ENCODE data around the gene CDH4.
A peak's percentile ranks its signal among the peaks of the same experiment; 100 is the strongest.
"Not testable (repeated sequence)": the region's sequence is repeated elsewhere in the genome, so short reads cannot be mapped to it uniquely, and the experiment has no call there.

Gene CDH4

DNA sequence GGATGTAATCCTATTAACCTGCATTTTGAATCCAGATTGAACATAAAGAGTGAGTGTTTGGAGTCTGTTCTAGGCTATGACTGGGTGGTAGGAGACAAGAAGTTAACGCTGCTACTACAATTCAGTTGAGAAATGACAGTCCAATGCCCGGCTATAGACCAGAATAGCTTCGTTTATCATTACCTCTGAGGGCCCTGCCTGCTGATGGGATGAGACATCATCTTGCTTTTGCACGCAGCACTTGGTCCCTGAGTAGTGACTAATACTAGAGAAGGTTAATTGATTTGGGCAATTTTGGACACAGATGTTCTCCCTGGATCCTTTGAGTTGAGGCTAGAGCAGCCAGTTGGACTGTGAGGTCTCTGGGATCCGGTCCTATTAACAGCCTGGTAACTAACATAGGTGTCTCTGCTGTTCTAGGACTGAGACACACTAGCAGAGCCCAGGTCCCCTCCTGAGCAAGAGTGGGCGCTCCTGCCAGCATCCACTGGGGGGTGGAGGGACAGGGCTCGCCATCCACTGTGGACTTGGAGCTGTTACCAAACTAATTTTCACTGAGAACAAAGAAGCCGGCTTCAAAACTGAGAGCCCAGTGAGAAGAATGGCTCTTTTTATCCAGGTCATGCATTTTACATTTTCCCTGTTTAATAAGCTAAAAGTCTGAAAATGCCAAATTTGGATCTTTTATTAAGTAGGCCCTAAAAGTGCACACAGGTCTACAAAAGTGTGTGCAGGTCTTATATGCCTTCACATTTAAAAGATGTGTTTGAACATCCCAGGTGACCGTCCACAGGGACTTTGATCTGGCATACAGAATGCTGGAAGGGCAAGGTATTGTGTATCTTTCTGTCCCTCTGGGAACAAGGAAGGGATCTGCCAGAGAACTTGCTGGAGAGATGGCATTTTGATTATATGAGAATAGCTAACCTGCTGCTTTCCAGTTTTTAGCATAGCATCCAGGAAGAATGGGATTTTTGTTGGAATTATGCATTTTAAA lies 212.5 kb downstream of the CDH4 start:
- DNase-seq: no peak

DNA sequence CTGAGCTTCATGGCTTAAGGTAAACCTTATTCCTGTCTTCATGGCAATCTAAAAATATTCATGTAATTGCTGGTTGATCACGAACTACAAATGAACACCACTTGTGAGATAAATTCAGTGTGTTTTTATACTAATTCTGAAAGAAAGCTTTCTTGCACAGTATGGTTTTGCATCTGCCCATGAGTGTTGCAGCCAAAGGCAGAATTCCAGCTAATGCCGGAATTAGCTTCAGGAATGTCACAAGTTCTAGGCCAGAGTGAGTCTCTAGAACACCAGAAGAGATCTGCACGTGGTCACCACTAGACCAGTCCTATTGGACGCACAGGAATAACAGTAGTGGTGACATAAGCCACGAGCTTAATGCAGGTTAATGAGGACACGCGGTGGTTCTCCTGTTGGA lies 223.7 kb downstream of the CDH4 start:
- no peak for DNase-seq

DNA sequence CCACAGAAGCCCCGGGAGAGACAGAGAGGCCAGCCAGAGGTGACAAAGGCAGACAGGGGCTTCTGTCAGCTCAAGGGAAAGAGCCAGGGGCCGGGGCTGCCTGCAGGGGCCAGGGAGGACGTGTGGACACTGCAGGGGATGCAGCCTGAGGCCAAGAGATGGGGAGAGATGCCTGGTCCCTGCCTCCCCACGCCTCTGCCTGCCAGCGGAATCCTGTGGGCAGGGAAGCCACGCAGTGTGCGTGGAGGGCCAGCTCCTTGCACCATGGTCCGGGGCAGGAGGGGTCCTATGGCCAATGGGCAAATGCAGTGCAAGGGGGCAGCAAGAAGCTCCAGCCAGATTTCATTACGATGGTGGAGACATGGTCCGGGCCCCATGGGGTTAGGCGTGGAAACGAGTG lies 224.9 kb downstream of the CDH4 start:
- no peak for DNase-seq

DNA sequence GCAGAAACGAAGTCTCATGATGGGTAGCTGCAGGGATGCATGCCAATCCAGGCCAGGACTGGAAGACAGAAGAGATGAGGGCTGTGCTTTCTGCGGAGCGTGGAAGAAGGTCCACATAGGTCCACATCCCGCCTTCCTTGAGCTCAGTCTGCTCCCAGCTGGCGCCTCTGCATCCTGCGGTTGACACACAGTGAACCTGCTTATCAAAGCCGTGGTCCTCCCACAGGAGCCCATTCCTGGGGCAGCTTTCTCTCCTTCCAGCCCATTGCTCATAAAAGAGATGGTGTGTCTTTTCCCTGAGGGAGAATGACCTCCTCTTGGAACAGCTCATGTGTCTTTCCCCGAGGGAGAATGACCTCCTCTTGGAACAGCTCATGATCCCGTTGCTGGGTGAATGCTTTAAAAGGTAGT lies 225.4 kb downstream of the CDH4 start:
- no peak for DNase-seq

DNA sequence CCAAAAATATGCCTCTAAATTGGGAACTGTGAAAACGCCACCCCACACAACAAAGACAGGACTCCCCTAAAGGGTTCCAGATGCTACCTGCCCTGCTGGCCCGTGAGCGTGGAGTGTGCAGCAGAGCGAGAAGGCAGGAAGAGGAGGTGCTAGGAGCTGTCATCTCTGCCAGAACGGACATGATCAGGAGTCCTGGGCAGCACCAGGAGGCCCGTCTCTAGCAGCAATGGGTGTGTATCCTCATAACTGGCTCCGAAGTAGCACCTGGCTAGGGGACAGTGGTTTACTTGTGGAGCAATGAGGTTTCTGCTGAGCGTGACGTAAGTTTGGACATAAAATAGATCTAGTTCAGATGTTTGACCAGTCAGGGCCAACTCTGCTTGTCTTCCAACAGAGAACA lies 226.0 kb downstream of the CDH4 start:
- no peak for DNase-seq

DNA sequence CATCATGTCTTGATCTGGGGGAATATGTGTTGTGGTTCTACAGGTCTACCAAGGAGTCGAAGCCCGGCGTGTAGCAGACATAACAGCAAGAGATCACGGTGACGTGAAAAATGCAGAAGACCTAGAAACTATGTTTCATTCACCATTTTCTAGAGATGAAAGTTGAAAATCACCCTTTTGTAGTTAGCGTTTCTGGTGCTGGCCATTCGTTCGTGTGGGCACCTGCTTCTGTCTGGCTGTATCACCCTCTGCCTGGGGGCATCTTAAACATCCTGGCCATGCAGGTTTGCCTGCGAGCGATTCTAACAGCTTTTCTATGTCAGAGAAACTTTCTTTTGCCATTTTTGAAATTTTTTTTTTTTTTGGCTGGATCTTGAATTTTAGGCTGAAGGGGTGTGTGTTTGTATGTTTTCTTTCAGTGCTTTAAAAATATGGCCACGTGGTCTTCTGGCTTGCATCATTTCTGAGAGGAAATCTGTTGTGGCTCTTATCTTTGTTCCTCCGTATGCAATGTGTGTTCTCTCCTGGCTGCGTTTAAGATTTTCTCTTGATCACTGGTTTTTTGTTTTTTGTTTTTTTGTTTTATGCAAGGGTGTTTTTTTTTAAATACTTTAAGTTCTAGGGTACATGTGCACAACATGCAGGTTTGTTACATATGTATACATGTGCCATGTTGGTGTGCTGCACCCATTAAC lies 226.7 kb downstream of the CDH4 start:
- no peak for DNase-seq

DNA sequence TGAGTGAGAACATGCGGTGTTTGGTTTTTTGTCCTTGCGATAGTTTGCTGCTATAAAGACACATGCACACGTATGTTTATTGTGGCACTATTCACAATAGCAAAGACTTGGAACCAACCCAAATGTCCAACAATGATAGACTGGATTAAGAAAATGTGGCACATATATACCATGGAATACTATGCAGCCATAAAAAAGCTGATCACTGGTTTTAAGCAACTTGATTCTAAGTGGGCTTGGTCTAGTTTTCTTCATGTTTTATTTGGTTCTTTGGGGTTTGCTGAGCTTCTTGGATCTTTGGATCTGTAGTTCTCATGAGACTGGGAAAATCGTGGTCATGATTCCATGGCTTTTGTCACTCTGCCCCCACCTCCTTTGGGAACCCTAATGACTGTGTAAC lies 227.4 kb downstream of the CDH4 start:
- DNase-seq: not testable (repeated sequence)

DNA sequence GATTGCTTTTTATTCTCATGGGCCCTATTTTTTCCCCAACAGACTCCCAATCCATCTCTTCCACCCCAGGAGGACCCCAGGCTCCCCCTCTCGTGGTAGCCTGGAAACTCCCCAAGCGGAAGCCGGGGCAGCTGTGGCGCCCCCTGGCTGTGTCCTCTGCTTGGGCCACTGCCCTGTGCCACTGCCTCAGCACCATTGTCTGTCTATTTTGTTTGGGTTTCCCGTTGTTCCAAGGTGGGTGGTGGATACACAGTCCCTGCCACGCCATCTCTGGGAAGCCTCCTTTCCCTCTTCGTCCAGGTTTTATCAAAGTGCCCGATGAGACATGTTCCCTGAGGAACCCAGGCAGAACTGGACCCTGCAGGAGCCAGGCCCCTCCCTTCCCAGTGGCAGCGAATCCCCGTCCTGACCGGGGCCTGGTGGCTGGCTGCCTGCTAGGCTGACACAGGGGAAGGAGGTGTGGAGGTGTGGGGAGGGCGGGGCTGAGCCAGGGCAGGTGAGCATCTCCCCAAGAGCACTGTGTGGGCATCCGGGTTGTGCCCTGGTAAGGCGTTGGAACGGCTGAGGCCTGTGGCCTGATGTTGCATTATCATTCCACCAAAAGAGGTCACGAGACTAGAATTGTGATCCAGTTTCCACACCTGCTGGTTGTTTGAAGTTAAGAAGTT lies 228.2 kb downstream of the CDH4 start:
- no peak for DNase-seq

DNA sequence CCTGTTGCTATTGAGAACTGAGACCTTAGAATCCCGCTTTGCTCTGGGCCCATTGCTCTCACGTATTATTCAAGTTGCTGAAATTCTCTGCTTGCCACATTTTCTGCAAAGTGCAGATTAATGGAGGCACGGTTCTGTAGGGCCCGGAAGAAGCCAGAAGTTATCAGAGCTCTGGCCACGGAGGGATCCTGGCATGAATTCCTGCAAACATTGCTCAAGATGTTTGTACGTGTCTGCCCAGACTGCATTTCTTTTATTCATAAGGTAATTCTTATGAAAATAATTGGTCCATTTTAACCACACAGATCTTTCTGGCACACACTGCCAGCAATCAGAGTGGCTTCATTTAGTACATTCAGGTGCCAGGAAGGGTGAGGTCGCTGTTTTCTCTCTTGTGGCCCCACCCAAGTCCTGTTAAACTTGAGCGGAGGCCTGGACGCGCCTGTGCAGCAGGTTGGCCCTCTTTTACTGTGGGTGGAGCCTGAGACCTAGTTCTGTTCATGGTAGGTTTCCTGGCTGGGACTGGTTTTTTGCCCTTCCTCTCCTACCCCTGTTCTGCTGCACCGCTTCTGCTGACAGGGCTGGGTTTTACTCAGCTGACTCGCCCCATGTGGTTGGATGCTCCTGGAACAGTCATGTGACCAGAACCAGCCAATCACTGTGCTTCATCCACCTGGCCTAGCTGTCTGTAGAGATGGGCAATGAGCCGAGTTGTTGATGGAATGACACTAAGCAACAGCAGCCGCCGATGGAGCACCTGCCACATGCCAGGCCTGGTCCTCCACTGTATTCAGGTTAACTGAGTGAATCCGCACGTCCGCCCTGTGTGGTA lies 230.2 kb downstream of the CDH4 start:
- no peak for DNase-seq

DNA sequence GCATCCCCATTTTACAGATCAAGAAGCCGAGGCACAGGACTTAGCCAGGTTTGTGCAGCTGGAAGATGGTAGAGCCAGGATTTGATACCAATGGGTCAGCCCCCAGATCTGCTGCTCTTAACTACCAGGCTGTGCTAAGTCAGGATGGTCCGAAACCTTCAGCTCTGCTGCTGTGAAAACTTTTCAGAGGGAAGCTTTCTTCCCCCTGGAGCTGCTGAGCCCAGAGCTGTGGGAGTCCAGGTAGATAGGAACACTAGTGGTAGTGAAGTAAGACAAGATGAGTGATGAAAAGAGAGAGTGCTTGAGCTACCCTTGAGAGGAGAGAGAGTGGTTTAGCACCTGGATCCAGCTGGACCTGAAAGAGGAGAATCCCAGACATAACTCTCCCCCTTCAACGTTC lies 230.8 kb downstream of the CDH4 start:
- DNase-seq: no peak

DNA sequence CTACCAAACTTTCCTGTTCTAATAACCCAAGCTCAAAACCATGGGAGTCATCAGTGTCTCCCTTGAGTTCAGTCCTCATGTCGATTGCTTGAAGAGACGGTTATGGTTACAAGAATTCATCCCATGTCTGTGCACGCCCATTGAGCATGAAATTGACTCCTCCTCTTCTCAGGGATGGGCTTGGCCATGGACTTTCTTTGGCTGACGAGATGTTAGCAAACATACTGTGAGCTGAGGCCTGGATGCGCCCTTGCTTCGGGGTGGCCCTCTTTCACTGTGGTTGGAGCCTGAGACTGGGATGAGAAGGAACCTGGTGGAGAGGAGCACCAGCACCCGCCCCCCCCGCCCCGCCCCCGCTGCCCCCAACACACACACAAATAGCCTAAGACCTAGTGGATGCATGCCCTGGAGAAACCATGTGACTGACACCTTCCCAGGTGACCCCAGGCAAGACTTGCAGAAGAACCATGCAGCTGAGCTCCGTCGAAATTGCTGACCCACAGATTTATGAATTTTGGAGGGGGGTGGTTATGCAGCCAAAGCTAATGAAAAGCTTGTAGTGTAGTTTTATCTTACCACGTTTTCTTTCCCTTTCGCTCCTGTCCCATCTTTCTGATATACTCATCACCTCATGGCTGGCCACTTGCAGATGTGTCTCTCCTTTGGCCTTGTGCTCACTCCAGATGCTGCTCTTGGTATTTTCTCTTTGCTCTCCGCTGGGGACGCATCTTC lies 231.4 kb downstream of the CDH4 start:
- no peak for DNase-seq

DNA sequence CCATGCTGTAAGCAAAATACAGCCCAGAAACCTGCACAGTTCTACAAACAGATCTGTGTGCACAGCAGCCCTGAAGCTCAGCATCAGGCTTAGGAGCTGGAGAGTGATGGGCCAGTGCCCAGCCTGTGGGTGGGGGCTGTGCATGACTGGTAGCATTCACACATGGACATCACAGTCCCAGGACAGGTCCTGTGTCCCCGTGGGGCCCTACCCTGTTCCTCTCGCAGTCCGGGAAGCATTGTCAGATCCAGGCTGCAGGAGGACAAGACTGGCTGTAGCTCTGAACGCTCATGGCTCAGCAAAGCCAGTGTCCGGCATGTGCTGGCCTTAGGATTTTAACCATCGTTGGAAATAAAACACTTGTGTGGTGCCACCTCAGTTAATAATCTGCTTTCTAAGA lies 234.1 kb downstream of the CDH4 start:
- DNase-seq: no peak

DNA sequence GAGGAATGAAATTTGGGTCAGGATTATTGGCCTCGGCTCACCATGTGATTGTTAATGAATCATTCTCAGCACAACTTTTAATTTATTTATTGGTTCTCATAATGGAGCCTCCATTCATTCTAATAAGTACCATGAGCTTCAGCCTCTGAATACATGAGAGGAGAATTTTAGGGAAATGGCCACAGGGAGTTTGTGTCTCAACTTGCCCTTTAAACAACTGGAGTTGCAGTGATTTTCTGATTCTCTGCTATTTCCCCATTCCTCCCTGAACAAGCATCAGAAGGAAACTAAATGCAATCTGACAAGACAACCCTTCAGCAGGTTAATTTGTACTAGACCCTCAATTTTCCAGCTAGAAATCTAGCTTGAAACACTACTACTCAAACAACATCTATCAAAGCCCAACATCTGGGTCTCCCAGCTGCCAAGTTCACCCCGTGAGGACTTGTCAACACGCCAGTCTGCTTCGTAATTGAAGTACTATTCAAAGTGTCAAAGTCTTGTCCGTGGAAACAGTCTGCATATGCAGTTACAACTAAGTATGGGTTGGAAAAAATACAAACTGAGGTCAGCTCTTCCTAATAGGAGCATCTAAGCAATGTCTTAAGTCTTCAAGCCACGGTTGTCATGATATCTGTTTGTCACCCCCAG lies 235.4 kb downstream of the CDH4 start:
- peak; percentile 31 for DNase-seq

DNA sequence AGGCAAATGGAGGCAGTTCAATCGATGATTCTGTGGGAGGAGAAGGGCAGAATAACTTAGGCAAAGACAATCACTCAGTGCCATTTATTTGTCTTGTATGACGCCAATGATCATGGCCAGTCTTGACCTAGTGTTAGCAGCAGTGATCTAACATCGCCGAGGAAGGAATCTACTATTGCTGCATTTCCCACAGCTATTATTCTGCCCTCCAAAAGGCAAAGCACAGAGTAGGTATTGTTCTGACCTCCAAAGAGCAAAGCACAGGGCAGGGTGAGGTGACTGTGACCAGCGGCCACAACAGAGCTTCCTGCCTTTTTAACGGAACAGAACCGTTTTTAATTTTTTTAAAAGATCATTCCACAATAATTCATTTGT lies 235.9 kb downstream of the CDH4 start:
- no peak for DNase-seq

DNA sequence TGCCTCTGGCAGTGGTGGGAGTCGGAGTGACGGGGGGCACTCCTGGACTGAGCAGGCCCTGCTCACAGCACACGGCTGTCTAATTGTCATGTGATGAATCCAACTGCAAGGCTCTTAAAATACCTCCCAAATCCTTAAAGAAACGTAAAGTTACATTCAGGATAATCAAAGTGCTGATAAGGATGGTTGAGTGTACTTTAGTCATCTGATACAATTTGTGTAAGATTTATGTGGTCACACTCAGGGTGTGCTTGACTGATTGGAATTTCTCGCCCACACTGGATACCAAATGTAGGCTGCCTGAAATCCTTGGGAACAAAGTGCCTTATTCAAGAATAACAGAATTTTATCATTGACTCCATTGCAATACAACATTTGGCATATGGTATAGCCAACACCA lies 238.7 kb downstream of the CDH4 start:
- DNase-seq: no peak

DNA sequence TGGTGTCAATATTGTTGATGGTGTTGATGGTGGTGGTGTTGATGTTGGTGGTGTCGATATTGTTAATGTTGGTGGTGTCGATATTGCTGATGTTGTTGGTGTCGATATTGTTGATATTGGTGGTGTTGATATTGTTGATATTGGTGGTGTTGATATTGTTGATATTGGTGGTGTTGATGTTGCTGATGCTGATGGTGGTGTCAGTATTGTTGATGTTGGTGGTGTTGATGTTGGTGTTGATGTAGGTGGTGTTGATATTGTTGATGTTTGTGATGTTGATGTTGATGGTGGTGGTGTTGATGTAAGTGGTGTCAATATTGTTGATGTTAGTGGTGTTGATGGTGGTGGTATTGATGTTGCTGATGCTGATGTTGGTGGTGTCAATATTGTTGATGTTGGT lies 240.0 kb downstream of the CDH4 start:
- DNase-seq: no peak

DNA sequence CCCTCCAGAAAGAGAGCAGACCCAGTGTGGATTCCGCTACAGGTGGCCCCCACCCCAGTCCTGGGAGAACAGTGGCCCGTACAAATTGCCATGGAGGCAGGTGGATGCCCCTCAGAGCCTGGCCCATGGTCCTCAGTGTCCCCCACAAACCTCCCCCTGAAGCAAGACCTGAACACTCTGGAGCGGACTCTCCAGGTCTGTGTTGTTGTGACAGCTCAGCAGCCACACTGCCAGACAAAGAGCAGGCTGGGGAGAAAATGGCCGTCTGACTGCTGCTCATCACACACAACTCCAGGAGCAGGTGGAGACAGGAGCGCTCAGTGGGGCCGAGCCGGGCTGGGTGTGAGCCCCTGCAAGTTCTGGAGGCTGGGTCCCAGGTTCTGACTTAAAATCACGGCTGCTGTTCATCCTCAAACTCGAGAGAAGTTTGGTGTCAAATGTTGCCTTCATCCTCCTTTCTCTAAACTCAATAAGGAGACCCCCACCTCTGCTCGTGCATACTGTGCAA lies 241.8 kb downstream of the CDH4 start:
- DNase-seq: no peak

DNA sequence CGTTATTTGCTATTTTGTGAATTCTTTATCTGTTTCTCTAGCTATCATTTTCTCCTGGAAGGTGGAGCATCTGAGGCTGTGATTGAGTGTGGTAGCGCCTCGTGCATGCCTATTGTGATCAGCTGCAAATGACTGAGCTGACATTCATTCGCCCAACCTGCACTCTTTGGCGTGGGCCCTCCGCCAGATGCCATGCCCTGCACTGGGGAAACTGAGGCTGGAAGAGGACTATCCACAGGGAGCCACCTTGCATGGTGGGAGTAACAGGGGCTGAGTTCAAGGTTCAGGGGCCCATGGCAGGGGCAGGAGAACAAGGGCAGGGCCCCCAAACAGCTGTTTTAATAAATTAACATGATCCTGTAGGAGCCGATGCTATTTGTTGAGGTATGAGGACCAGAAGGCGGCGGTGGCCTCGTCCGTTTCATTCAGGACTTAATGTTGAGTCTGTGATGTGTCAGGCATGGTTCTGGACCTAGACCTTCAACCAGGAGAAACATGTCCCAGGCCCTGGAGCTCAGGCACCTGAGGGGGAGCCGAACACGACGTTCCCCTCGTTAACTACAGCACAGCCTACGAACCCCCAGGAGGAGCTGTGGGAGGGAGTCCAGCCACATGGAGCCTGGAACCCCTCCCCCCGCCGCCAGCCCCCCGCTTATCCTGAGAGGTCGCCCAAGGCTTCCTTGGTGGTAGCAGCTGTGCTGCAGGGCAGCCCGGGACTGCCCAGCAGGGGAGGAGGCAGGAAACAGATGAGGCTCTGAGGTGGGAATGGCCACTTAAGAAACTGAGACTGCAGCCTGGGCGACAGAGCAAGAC lies 242.9 kb downstream of the CDH4 start:
- no peak for DNase-seq

DNA sequence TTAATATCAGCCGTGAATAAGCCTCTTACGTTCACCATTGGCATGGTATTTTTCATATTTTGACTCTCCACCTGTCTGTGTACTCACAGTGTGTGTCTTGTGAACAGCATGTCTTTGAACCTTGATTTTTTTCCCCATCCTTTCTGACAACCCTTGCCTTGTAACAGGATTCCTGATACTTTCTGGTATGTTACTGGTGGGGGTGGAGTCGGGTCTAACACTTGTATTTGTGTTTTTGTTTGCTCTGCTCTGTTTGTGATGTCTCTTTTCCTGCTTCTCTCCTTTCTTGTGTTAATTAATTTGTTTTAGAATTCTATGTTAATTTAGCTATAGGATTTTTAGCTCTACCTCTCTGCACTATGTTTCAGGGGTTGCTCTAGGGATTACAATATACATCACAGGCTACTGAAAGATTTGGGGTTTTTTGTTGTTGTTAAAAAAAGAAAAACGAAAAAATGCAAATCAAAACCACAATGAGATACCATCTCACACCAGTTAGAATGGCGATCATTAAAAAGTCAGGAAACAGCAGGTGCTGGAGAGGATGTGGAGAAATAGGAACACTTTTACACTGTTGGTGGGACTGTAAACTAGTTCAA lies 245.1 kb downstream of the CDH4 start:
- DNase-seq: no peak
